HepG2 (cell line): ENCODE data around the gene RGS19. TPM values are rescaled to one million over a fixed set of nuclear protein-coding genes. Genes with fewer than 3 reads are reported as not detected.

Experiments
- ATRX ChIP-seq: sonication (generic); formaldehyde crosslinking; IDR thresholded peaks from 2 replicates; pipeline ENCODE4 v1.4.0; 2020; ENCODE audit warnings: missing genetic modification reagents, borderline replicate concordance
- BCL6 ChIP-seq: IDR thresholded peaks from 2 replicates; pipeline ENCODE4 v1.6.1; 2016; ENCODE audit warnings: missing genetic modification reagents, missing compliant biosample characterization
- MAFG ChIP-seq: sonication (generic); formaldehyde crosslinking; IDR thresholded peaks from 2 replicates; pipeline ENCODE4 v1.5.1; 2020; ENCODE audit warnings: mild to moderate bottlenecking, missing genetic modification reagents
- MBD4 ChIP-seq: IDR thresholded peaks from 2 replicates; pipeline ENCODE4 v1.6.1; 2012; ENCODE audit warnings: low read length, inconsistent platforms, borderline replicate concordance
- NR2F6 ChIP-seq, 2 experiments: IDR thresholded peaks; 2 replicates each; pipeline ENCODE4 v1.6.1; 2016; ENCODE audit warnings: antibody characterized with exemption in 1 of 2, mild to moderate bottlenecking in 1 of 2
- SOX13 ChIP-seq, 3 experiments: fragments of 450-650 bp in 1 of 3; sonication (generic) in 1 of 3; formaldehyde crosslinking in 1 of 3; IDR thresholded peaks in 2 of 3; conservative IDR thresholded peaks in 1 of 3; 2 replicates each; pipeline versions ENCODE4 v1.5.0 to v1.6.1; 2016 to 2020; ENCODE audit warnings: antibody characterized with exemption in 1 of 3, mild to moderate bottlenecking in 1 of 3, missing compliant biosample characterization in 1 of 3, missing genetic modification reagents in 1 of 3, moderate library complexity in 1 of 3
- TRIM24 ChIP-seq: sonication (generic); formaldehyde crosslinking; IDR thresholded peaks from 2 replicates; pipeline ENCODE4 v1.8.0; 2022; ENCODE audit warnings: mild to moderate bottlenecking, missing genetic modification reagents
- ZBTB3 ChIP-seq: sonication (generic); formaldehyde crosslinking; IDR thresholded peaks from 2 replicates; pipeline ENCODE4 v1.4.0; 2020; ENCODE audit warnings: low read depth, mild to moderate bottlenecking, moderate library complexity, missing genetic modification reagents, borderline replicate concordance
- ZNF207 ChIP-seq: fragments of 450-650 bp; IDR thresholded peaks from 2 replicates; pipeline ENCODE4 v1.6.1; 2016; ENCODE audit warnings: antibody characterized with exemption, borderline replicate concordance
- ZNF33A ChIP-seq: sonication (generic); formaldehyde crosslinking; IDR thresholded peaks from 2 replicates; pipeline ENCODE4 v1.5.1; 2020; ENCODE audit warnings: missing genetic modification reagents, mild to moderate bottlenecking, moderate library complexity, borderline replicate concordance
- polyA plus RNA-seq, 8 experiments: library from polyadenylated mRNA; depleted of rRNA in 3 of 8; stranded (reverse) in 7 of 8; unstranded in 1 of 8; fragments of >200 nt; fragmentation: Illumina TruSeq in 4 of 8; extraction: Trizol in 4 of 8; gene quantifications; 2 replicates each; pipeline versions ENCODE4 v1.2.1 to v1.2.3, GENCODE V29; 2011 to 2016; ENCODE audit warnings: low read depth in 4 of 8, missing spikeins in 1 of 8, mixed read lengths in 1 of 8; ENCODE audit not compliant: insufficient read depth in 1 of 8
- total RNA-seq, 5 experiments: library from RNA; depleted of rRNA; stranded (reverse); fragments of >200 nt; fragmentation: Illumina TruSeq; extraction: Trizol; gene quantifications; 2 replicates each; pipeline ENCODE4 v1.2.3, GENCODE V29; 2016; ENCODE audit warnings: low read depth in 1 of 5
- TF ChIP-seq, protein P1 (sequence below): sonication (generic); formaldehyde crosslinking; IDR thresholded peaks from 2 replicates; pipeline ENCODE4 v1.9.0; 2021; ENCODE audit warnings: mild to moderate bottlenecking, missing genetic modification reagents
- TF ChIP-seq, protein P2 (sequence below), 2 experiments: sonication (generic) in 1 of 2; formaldehyde crosslinking in 1 of 2; IDR thresholded peaks; 2 replicates each; pipeline versions ENCODE4 v1.5.1 to v1.6.1; 2011 to 2020; ENCODE audit warnings: borderline replicate concordance in 1 of 2, low read depth in 1 of 2, low read length in 1 of 2, mild to moderate bottlenecking in 1 of 2, missing genetic modification reagents in 1 of 2, moderate library complexity in 1 of 2
- TF ChIP-seq, protein P3 (sequence below): sonication (generic); formaldehyde crosslinking; IDR thresholded peaks from 2 replicates; pipeline ENCODE4 v1.5.0; 2020; ENCODE audit warnings: mild to moderate bottlenecking, missing genetic modification reagents, borderline replicate concordance

The RGS19 gene
- total and polyA plus RNA-seq, 2 of the 13 experiments (the other 11 are each of a cell fraction or from before 2014, with no cell fraction given): 10.7 to 11.9 TPM

DNA sequence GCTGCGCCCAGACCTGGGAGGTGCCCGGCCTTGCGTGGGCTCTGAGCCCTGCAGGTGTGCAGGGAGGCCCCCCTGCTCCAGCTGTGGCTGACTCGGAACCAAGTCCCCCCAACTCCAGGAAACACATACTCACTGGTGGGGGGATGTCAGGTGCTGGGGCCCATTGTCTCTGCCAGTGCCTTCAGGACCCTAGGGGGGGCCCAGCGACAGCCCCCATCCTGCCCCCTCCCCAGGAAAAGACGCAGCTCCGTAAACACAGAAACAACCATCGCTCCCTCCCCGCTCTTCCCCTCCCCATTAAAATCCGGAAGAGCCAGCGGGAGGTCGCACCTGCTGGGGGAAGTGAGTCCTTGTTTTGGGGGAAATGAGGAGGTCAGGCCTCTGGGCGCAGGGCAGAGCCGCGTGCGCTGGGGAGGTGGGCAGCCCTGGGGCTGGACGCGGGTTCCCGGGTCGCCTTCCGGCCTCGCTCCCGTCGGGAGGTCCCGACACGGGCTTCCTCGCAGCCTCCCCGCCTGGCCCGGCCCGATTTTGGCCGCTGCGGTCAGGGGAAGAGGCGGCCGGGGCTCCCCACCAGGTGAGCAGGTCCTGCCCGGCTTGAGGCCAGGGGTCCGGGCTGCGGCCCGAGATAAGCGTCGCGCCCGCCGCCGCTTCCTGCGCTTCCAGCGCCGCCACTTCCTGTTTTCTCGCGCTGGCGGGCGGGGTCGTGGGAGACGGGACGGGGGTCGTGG lies 37.1 kb downstream of the RGS19 start (continued):
- TF ChIP-seq, protein P1, sequence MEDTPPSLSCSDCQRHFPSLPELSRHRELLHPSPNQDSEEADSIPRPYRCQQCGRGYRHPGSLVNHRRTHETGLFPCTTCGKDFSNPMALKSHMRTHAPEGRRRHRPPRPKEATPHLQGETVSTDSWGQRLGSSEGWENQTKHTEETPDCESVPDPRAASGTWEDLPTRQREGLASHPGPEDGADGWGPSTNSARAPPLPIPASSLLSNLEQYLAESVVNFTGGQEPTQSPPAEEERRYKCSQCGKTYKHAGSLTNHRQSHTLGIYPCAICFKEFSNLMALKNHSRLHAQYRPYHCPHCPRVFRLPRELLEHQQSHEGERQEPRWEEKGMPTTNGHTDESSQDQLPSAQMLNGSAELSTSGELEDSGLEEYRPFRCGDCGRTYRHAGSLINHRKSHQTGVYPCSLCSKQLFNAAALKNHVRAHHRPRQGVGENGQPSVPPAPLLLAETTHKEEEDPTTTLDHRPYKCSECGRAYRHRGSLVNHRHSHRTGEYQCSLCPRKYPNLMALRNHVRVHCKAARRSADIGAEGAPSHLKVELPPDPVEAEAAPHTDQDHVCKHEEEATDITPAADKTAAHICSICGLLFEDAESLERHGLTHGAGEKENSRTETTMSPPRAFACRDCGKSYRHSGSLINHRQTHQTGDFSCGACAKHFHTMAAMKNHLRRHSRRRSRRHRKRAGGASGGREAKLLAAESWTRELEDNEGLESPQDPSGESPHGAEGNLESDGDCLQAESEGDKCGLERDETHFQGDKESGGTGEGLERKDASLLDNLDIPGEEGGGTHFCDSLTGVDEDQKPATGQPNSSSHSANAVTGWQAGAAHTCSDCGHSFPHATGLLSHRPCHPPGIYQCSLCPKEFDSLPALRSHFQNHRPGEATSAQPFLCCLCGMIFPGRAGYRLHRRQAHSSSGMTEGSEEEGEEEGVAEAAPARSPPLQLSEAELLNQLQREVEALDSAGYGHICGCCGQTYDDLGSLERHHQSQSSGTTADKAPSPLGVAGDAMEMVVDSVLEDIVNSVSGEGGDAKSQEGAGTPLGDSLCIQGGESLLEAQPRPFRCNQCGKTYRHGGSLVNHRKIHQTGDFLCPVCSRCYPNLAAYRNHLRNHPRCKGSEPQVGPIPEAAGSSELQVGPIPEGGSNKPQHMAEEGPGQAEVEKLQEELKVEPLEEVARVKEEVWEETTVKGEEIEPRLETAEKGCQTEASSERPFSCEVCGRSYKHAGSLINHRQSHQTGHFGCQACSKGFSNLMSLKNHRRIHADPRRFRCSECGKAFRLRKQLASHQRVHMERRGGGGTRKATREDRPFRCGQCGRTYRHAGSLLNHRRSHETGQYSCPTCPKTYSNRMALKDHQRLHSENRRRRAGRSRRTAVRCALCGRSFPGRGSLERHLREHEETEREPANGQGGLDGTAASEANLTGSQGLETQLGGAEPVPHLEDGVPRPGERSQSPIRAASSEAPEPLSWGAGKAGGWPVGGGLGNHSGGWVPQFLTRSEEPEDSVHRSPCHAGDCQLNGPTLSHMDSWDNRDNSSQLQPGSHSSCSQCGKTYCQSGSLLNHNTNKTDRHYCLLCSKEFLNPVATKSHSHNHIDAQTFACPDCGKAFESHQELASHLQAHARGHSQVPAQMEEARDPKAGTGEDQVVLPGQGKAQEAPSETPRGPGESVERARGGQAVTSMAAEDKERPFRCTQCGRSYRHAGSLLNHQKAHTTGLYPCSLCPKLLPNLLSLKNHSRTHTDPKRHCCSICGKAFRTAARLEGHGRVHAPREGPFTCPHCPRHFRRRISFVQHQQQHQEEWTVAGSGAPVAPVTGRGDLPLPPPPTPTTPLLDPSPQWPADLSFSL (CRISPR knock-in tag): no peak
- no peak for TF ChIP-seq NR2F6 (IDR thresholded peaks at IDR 0.05)
- TF ChIP-seq NR2F6 (CRISPR knock-in tag; IDR thresholded peaks at IDR 0.05): no peak
- no peak for TF ChIP-seq ATRX (CRISPR knock-in tag)
- TF ChIP-seq MBD4: no peak
- TF ChIP-seq ZNF207: no peak
- no peak for TF ChIP-seq TRIM24 (CRISPR knock-in tag)
- 0 out of 2 replicates have a peak, but pooled peaks have one; percentile 35 for TF ChIP-seq BCL6 (CRISPR knock-in tag)
- no peak for TF ChIP-seq MAFG (CRISPR knock-in tag)
- TF ChIP-seq ZBTB3: no peak
- TF ChIP-seq SOX13 (IDR thresholded peaks at IDR 0.05): no peak
- TF ChIP-seq SOX13 (CRISPR knock-in tag; conservative IDR thresholded peaks at IDR 0.05 in 1 of 2, IDR thresholded peaks at IDR 0.05 in 1 of 2): peak; percentile 19 to 82; a peak in 1 of 4 replicates
- no peak for TF ChIP-seq ZNF33A (CRISPR knock-in tag)
- TF ChIP-seq, protein P2, sequence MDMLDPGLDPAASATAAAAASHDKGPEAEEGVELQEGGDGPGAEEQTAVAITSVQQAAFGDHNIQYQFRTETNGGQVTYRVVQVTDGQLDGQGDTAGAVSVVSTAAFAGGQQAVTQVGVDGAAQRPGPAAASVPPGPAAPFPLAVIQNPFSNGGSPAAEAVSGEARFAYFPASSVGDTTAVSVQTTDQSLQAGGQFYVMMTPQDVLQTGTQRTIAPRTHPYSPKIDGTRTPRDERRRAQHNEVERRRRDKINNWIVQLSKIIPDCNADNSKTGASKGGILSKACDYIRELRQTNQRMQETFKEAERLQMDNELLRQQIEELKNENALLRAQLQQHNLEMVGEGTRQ (IDR thresholded peaks at IDR 0.05; ENCODE audit: low read depth, low read length): no peak
- TF ChIP-seq, protein P2 (CRISPR knock-in tag; IDR thresholded peaks at IDR 0.05; ENCODE audit: borderline replicate concordance): peak; percentile 27; the same call in 1 of the 2 replicates
- TF ChIP-seq, protein P3, sequence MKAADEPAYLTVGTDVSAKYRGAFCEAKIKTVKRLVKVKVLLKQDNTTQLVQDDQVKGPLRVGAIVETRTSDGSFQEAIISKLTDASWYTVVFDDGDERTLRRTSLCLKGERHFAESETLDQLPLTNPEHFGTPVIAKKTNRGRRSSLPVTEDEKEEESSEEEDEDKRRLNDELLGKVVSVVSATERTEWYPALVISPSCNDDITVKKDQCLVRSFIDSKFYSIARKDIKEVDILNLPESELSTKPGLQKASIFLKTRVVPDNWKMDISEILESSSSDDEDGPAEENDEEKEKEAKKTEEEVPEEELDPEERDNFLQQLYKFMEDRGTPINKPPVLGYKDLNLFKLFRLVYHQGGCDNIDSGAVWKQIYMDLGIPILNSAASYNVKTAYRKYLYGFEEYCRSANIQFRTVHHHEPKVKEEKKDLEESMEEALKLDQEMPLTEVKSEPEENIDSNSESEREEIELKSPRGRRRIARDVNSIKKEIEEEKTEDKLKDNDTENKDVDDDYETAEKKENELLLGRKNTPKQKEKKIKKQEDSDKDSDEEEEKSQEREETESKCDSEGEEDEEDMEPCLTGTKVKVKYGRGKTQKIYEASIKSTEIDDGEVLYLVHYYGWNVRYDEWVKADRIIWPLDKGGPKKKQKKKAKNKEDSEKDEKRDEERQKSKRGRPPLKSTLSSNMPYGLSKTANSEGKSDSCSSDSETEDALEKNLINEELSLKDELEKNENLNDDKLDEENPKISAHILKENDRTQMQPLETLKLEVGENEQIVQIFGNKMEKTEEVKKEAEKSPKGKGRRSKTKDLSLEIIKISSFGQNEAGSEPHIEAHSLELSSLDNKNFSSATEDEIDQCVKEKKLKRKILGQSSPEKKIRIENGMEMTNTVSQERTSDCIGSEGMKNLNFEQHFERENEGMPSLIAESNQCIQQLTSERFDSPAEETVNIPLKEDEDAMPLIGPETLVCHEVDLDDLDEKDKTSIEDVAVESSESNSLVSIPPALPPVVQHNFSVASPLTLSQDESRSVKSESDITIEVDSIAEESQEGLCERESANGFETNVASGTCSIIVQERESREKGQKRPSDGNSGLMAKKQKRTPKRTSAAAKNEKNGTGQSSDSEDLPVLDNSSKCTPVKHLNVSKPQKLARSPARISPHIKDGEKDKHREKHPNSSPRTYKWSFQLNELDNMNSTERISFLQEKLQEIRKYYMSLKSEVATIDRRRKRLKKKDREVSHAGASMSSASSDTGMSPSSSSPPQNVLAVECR: peak; percentile 74
